Stimulated activated naive CD4-positive, alpha-beta T cell treated with Interleukin-2 at 50 U/mL for 16 hours (primary cell): Measurements from ENCODE around the gene PRKCQ.
"Not testable (repeated sequence)": the region's sequence is repeated elsewhere in the genome, so short reads cannot be mapped to it uniquely, and the experiment has no call there.

Source experiments
- DNase-seq: peaks from one replicate; lab custom pipeline; 2025; lab: John Stamatoyannopoulos, UW

The PRKCQ gene

GRCh38 chr10:6593241-6593671, 13.2 kb upstream of the PRKCQ start:
- no peak for DNase-seq

GRCh38 chr10:6592080-6592479, 12.0 kb upstream of the PRKCQ start:
- no peak for DNase-seq

GRCh38 chr10:6591668-6592067, 11.6 kb upstream of the PRKCQ start:
- DNase-seq, result no peak

- no peak for DNase-seq
These were observed 10.0 kb upstream of the PRKCQ start for GRCh38 chr10:6590100-6590499.

GRCh38 chr10:6589287-6590094, 9.4 kb upstream of the PRKCQ start:
- no peak for DNase-seq

- DNase-seq, result no peak
These were observed 8.8 kb upstream of the PRKCQ start for GRCh38 chr10:6588845-6589244.

GRCh38 chr10:6588082-6588481, 8.0 kb upstream of the PRKCQ start:
- DNase-seq, result no peak

- no peak for DNase-seq
These were observed 6.4 kb upstream of the PRKCQ start for GRCh38 chr10:6586501-6586900.

GRCh38 chr10:6583447-6583846, 3.4 kb upstream of the PRKCQ start:
- peak; percentile 67 for DNase-seq

GRCh38 chr10:6582913-6583312, 2.8 kb upstream of the PRKCQ start:
- not testable (repeated sequence) for DNase-seq

- no peak for DNase-seq
These were observed 2.2 kb upstream of the PRKCQ start for GRCh38 chr10:6582298-6582697.

- no peak for DNase-seq
These were observed 1.7 kb upstream of the PRKCQ start for GRCh38 chr10:6581778-6582228.

- not testable (repeated sequence) for DNase-seq
These were observed 1.1 kb upstream of the PRKCQ start for GRCh38 chr10:6581223-6581622.

- DNase-seq, result peak; percentile 79
These were observed 378 bp upstream of the PRKCQ start for GRCh38 chr10:6580279-6581029.

- DNase-seq, result peak; percentile 26
These were observed 733 bp downstream of the PRKCQ start for GRCh38 chr10:6579183-6579903.

- no peak for DNase-seq
These were observed 1.3 kb downstream of the PRKCQ start for GRCh38 chr10:6578795-6579182.

GRCh38 chr10:6578251-6578771, 1.8 kb downstream of the PRKCQ start:
- no peak for DNase-seq

- no peak for DNase-seq
These were observed 3.8 kb downstream of the PRKCQ start for GRCh38 chr10:6576326-6576725.

GRCh38 chr10:6574664-6575176, 5.4 kb downstream of the PRKCQ start:
- DNase-seq, result no peak

GRCh38 chr10:6570893-6571292, 9.2 kb downstream of the PRKCQ start:
- DNase-seq, result no peak

GRCh38 chr10:6569259-6569658, 10.8 kb downstream of the PRKCQ start:
- no peak for DNase-seq

GRCh38 chr10:6567884-6568283, 12.2 kb downstream of the PRKCQ start:
- DNase-seq, result no peak
